Measurements from ENCODE around the gene MEF2C.

GRCh38 chr5:88778736-88779135 lies 104.2 kb downstream of the MEF2C start:
- TF ChIP-seq POLR2AphosphoS5 (IDR thresholded peaks at IDR 0.05; ENCODE audit: low read depth, low read length) = no peak
- TF ChIP-seq POLR2A (IDR thresholded peaks at IDR 0.05; ENCODE audit: low read depth, low read length) = no peak
- no peak for TF ChIP-seq TAF1 (IDR thresholded peaks at IDR 0.05; ENCODE audit: borderline replicate concordance, low read depth, low read length)
